Transverse colon (tissue), 4 donors: ENCODE data around the gene CLCNKA. TPM values are rescaled to one million over a fixed set of nuclear protein-coding genes. Genes with fewer than 3 reads are reported as not detected.
"Not testable (repeated sequence)": the region's sequence is repeated elsewhere in the genome, so short reads cannot be mapped to it uniquely, and the experiment has no call there.

Experiments
- DNase-seq: peaks from one replicate; pipeline ENCODE4 v3.0.0-alpha.2; 2019
- H3K27ac ChIP-seq, 4 donors: fragments of 200-600 bp; sonication (generic); 2 replicates each; pipeline ENCODE4 v1.5.1; 2016 to 2018; ENCODE audit warnings: inconsistent platforms in 4 of 4
- H3K27me3 ChIP-seq: fragments of 200-600 bp; sonication (generic); 2 replicates; pipeline ENCODE4 v1.5.1; 2017; ENCODE audit warnings: inconsistent platforms
- H3K36me3 ChIP-seq, 4 donors: fragments of 200-600 bp; sonication (generic); 2 replicates each; pipeline ENCODE4 v1.5.1; 2017 to 2019; ENCODE audit warnings: inconsistent platforms in 4 of 4
- H3K4me1 ChIP-seq, 4 donors: fragments of 200-600 bp; sonication (generic); 2 replicates each; pipeline ENCODE4 v1.5.1; 2017 to 2020; ENCODE audit warnings: inconsistent platforms in 4 of 4
- H3K4me3 ChIP-seq, 4 donors: fragments of 200-600 bp; sonication (generic); 1 replicate in 1 of 4; 2 replicates in 3 of 4; pipeline versions ENCODE4 v1.5.1 to v1.6.1; 2017 to 2019; ENCODE audit warnings: inconsistent platforms in 4 of 4
- H3K9me3 ChIP-seq, 2 donors: fragments of 200-600 bp; sonication (generic); 2 replicates each; pipeline ENCODE4 v1.5.1; 2017 to 2019; ENCODE audit warnings: inconsistent platforms in 2 of 2
- EP300 ChIP-seq: sonication (generic); formaldehyde crosslinking; IDR thresholded peaks from one replicate; pipeline ENCODE4 v1.6.1; 2017; ENCODE audit warnings: antibody characterized with exemption, low read depth
- POLR2A ChIP-seq: fragments of 450-650 bp; IDR thresholded peaks from one replicate; pipeline ENCODE4 v1.6.1; 2016; ENCODE audit warnings: antibody characterized with exemption, mild to moderate bottlenecking, moderate library complexity
- POLR2AphosphoS5 ChIP-seq, 3 donors: sonication (generic); formaldehyde crosslinking; IDR thresholded peaks; one replicate each; pipeline ENCODE4 v1.6.1; 2016; ENCODE audit warnings: antibody characterized with exemption in 3 of 3
- WGBS, 2 donors: methylation state at CpG; one replicate each; pipeline ENCODE4 v1.1.5; 2018; ENCODE audit warnings: low coverage in 1 of 2; 5-methylcytosine and 5-hydroxymethylcytosine counted together
- in situ Hi-C, 4 donors: fragments of 200-750 bp; cut with MboI; loops; one replicate each; pipeline versions ENCODE4 v1.15.0 to v1.15.1; 2017; ENCODE audit warnings: low sequenced_read_pairs in 3 of 4, low pct_ligation_motif_present in 1 of 4, low pct_unique_long_range_greater_than_20kb in 1 of 4
- intact Hi-C: fragments of 100-400 bp; cut with DNase I; formaldehyde crosslinking; loops from one replicate; pipeline ENCODE4 v1.15.1; 2023; ENCODE audit warnings: low total_unique reads
- total RNA-seq, 4 donors: library from RNA; depleted of rRNA; stranded (reverse); fragments of >200 nt; gene quantifications; one replicate each; pipeline ENCODE4 v1.1.0, GENCODE V29; 2016
- TF ChIP-seq, protein P1 (sequence below), 5 experiments: fragments of 200-600 bp in 3 of 5; fragments of 450-650 bp in 2 of 5; sonication (generic) in 3 of 5; IDR thresholded peaks; 1 replicate in 2 of 5; 2 replicates in 3 of 5; pipeline ENCODE4 v1.5.1; 2016 to 2017; ENCODE audit warnings: antibody characterized with exemption in 5 of 5, inconsistent platforms in 3 of 5, mild to moderate bottlenecking in 2 of 5, moderate library complexity in 1 of 5

Gene CLCNKA
- total RNA-seq, 4 donors from 2014 or later: 0.68 to 21.7 (median 0.79) TPM; not detected in 1

DNA sequence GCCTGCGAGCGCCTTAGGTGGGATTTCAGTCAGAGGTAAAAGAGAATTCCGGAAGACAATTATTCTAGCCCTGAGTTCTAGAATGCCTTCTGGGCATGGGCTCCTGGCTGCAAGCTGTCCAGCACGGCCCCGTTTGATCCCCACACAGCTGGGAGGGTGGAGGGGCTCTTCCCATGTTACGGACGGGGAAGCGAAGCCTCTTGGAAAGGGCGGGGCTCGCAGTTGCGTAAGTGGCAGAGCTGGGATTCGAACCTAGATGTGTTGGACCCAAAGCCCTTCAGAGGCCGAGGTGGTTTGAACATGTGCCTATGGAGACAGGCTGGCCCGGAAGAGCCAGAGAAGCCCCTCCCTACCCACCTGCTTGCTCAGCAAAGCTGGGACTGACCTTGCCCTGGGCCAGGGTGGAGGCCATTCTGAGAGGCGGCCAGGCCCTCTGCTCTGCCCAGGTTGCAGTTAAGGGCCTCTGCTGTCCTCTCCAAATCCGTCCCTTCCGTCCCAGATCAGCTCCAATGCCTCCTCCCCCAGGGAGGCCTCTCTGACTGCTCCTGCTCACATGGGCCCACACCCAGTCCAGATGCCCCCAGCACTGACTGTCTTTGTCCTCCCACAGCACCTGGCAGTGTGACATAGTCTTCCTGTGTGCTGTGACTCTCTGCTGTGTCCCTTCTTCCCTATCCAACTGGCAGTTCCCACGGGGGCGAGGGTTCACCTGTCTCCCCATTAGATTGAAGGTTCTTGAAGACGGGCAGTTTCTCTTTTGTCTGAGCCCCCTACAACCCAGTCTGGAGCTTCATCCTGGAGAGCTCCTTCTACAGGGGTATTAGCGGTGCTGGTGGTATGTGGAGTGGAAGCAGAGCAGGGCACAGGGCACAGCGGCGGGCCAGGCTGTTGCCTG lies 2.8 kb upstream of the CLCNKA start:
- no peaks in the 10 kb centered on the region for H3K27me3 ChIP-seq
- intact Hi-C loops (no loop called here), in situ Hi-C loops (no loop called here)
- WGBS, 2 donors: 75% methylated on average over 23 of the region's 23 CpGs; no CpG with 5 or more reads in 1 of the 2 donors
- H3K27ac ChIP-seq: peak overlapping the region; percentile 83 to 92 (median 87)
- no peak for DNase-seq
- TF ChIP-seq, protein P1, sequence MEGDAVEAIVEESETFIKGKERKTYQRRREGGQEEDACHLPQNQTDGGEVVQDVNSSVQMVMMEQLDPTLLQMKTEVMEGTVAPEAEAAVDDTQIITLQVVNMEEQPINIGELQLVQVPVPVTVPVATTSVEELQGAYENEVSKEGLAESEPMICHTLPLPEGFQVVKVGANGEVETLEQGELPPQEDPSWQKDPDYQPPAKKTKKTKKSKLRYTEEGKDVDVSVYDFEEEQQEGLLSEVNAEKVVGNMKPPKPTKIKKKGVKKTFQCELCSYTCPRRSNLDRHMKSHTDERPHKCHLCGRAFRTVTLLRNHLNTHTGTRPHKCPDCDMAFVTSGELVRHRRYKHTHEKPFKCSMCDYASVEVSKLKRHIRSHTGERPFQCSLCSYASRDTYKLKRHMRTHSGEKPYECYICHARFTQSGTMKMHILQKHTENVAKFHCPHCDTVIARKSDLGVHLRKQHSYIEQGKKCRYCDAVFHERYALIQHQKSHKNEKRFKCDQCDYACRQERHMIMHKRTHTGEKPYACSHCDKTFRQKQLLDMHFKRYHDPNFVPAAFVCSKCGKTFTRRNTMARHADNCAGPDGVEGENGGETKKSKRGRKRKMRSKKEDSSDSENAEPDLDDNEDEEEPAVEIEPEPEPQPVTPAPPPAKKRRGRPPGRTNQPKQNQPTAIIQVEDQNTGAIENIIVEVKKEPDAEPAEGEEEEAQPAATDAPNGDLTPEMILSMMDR (IDR thresholded peaks at IDR 0.05): no peak
- no peak for TF ChIP-seq POLR2A
- TF ChIP-seq POLR2AphosphoS5 (IDR thresholded peaks at IDR 0.05): no peak
- no peak for TF ChIP-seq EP300
- no peaks in the 10 kb centered on the region for H3K9me3 ChIP-seq
- H3K4me3 ChIP-seq: no peak overlapping the region
- no peaks in the 10 kb centered on the region for H3K36me3 ChIP-seq
- peaks cover 15 to 33% (median 31%) of the 10 kb centered on the region in 4 donors for H3K4me1 ChIP-seq

DNA sequence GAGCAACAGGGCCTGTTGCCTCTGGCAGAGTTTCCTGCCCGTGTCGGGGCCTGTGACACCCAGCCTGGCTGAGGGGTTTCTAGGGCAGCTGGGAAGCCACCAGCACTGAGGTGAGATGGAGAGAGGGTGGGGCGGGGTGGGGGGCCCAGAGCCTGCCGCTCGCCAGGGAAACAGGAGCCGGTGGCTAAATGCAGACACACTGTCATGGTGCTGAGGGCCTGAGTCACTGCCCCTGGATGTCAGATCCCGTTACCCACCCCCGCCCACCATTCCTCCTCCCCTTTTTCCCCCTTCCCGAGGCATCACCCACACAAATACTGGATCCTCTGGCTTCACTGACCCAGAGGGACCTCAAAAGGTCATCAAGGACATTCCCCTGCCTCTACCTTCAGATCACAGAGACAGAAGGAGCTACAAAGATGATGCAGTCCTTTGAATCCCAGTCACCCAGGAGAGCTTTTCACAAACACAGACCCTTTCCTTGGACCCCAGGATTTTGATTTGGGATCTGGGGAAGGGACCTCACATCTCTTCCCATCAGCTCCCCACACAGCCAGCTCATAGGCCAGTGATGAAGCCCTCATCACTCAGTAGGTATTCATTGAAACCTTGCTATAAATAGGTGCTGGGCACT lies 2.1 kb upstream of the CLCNKA start:
- intact Hi-C loops (no loop called here), in situ Hi-C loops (no loop called here)
- DNase-seq: no peak
- Histone ChIP-seq H3K4me3 (no peak overlapping the region), H3K4me1 (peaks cover 10 to 30% (median 23%) of the 10 kb centered on the region in 4 donors), H3K36me3 (no peaks in the 10 kb centered on the region), H3K27ac (peak overlapping the region; percentile 83 to 92 (median 87)), H3K9me3 (no peaks in the 10 kb centered on the region), H3K27me3 (no peaks in the 10 kb centered on the region)
- TF ChIP-seq, protein P1 (IDR thresholded peaks at IDR 0.05): no peak
- no peak for TF ChIP-seq POLR2A
- TF ChIP-seq EP300: no peak
- no peak for TF ChIP-seq POLR2AphosphoS5 (IDR thresholded peaks at IDR 0.05)
- WGBS, 2 donors: 66% methylated on average over 9 of the region's 9 CpGs; no CpG with 5 or more reads in 1 of the 2 donors

DNA sequence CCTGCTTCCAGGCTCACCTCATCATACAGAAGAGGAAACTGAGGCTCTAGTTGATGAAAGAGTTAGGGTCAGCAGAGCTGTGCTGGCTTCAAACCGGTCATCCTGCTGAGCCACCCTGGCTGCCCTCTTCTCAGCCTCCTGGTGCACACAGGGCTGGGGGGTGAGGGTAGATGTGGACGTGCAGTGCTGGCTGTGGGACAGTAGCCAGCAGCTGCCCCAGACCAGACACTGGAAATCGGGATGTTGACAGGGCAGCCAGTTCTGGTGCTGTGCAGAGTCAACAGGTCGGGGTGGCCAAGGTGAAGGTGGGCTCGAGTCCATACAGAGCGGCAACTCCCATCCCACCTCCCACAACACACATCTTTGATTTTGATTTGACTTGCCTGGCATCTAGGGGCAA lies 1.5 kb upstream of the CLCNKA start:
- 73% methylated on average over 6 of the region's 6 CpGs; no CpG with 5 or more reads in 1 of the 2 donors for WGBS, 2 donors
- Histone ChIP-seq H3K36me3 (no peaks in the 10 kb centered on the region), H3K27me3 (no peaks in the 10 kb centered on the region), H3K4me1 (peaks cover 8 to 25% (median 17%) of the 10 kb centered on the region in 4 donors), H3K9me3 (no peaks in the 10 kb centered on the region), H3K4me3 (no peak overlapping the region), H3K27ac (peak overlapping the region; percentile 83 to 92 (median 87))
- in situ Hi-C loops (no loop called here), intact Hi-C loops (no loop called here)
- TF ChIP-seq EP300: no peak
- DNase-seq: no peak

DNA sequence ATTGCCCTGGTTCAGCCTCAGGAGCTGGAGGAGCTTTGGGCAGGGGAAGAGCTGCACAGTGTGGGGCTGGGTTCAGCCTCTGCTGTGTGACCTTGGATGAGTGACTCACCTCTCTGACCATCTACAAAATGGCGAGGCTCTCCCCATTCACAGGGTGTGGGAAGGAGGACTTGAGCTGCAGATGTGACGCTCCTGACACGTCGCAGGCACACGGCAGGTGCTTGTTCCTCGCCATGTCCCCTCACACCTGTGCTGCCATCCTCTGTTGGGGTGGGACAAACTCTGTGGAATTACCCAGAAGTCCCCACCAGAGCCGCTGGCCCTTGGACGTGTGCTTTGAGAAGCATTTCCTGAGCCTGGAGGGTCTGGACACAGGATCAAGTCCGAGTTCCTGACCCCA lies 958 bp upstream of the CLCNKA start:
- in situ Hi-C loops, H3K36me3 ChIP-seq: not testable (repeated sequence)
- H3K4me1 ChIP-seq: peaks cover 8 to 20% (median 16%) of the 10 kb centered on the region in 4 donors

DNA sequence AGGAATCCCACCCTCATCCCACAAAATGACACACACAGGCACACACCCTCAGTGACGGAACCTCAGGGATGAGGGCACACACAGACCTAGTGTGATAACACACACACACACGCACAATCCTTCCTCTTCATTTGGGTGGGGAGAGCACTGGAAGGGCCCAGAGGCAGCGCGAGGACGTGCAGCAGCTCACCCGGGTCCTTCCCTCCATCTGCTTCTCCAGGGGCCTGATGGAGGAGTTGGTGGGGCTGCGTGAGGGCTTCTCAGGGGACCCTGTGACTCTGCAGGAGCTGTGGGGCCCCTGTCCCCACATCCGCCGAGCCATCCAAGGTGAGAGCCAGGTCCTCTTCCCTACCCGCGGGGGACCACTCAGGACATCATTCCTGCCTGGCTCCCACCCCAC lies 557 bp downstream of the CLCNKA start:
- DNase-seq: no peak
- no peaks in the 10 kb centered on the region for H3K36me3 ChIP-seq
- peaks cover 16 to 28% (median 25%) of the 10 kb centered on the region in 4 donors for H3K4me1 ChIP-seq
- no peak overlapping the region for H3K4me3 ChIP-seq
- H3K9me3 ChIP-seq: no peaks in the 10 kb centered on the region
- in situ Hi-C loops: no loop called here
- H3K27ac ChIP-seq: no peak overlapping the region
- no peak for TF ChIP-seq POLR2A
- TF ChIP-seq POLR2AphosphoS5 (IDR thresholded peaks at IDR 0.05): no peak
- TF ChIP-seq, protein P1 (IDR thresholded peaks at IDR 0.05): no peak
- TF ChIP-seq EP300: no peak
- peaks cover 12% of the 10 kb centered on the region for H3K27me3 ChIP-seq
- WGBS, 2 donors: 80% methylated on average over 9 of the region's 11 CpGs; no CpG with 5 or more reads in 1 of the 2 donors
- intact Hi-C loops: no loop called here

More for the DNA sequence above, 958 bp upstream of the CLCNKA start:
- 78% methylated on average over 6 of the region's 9 CpGs; no CpG with 5 or more reads in 1 of the 2 donors for WGBS, 2 donors
- peak overlapping the region in 2 of 4 donors; percentile 90 to 92 for H3K27ac ChIP-seq
- DNase-seq, H3K9me3 ChIP-seq, H3K4me3 ChIP-seq, H3K27me3 ChIP-seq, intact Hi-C loops: not testable (repeated sequence)
